HG02884 (cell line): ENCODE measurements around the gene CLEC20A.

Experiments used
- ATAC-seq: cut with Tn5 transposase; IDR thresholded peaks from one replicate; pipeline ENCODE4 v1.9.1; 2021; ENCODE audit warnings: mild to moderate bottlenecking, moderate library complexity; ENCODE audit not compliant: unreplicated experiment

The CLEC20A gene

GRCh38 chr1:178477841-178478240 lies 18.9 kb downstream of the CLEC20A start:
- ATAC-seq = no peak

GRCh38 chr1:178477373-178477772 lies 19.4 kb downstream of the CLEC20A start:
- ATAC-seq = no peak

GRCh38 chr1:178472531-178472930 lies 24.2 kb downstream of the CLEC20A start:
- no peak for ATAC-seq

GRCh38 chr1:178470411-178470960 lies 26.3 kb downstream of the CLEC20A start:
- no peak for ATAC-seq

GRCh38 chr1:178467837-178468236 lies 28.9 kb downstream of the CLEC20A start:
- ATAC-seq = no peak

GRCh38 chr1:178465011-178465410 lies 31.8 kb downstream of the CLEC20A start:
- ATAC-seq = no peak

- ATAC-seq = no peak
Measured at GRCh38 chr1:178464566-178464965, 32.2 kb downstream of the CLEC20A start.

- ATAC-seq = no peak
Measured at GRCh38 chr1:178464141-178464540, 32.6 kb downstream of the CLEC20A start.

- ATAC-seq = no peak
Measured at GRCh38 chr1:178461701-178462100, 35.1 kb downstream of the CLEC20A start.

- ATAC-seq = no peak
Measured at GRCh38 chr1:178461104-178461503, 35.7 kb downstream of the CLEC20A start.

GRCh38 chr1:178458203-178458602 lies 38.6 kb downstream of the CLEC20A start:
- no peak for ATAC-seq

GRCh38 chr1:178457651-178458050 lies 39.1 kb downstream of the CLEC20A start:
- no peak for ATAC-seq

GRCh38 chr1:178456472-178456871 lies 40.3 kb downstream of the CLEC20A start:
- no peak for ATAC-seq

- no peak for ATAC-seq
Measured at GRCh38 chr1:178452013-178452412, 44.8 kb downstream of the CLEC20A start.

- ATAC-seq = no peak
Measured at GRCh38 chr1:178451529-178451928, 45.2 kb downstream of the CLEC20A start.

- no peak for ATAC-seq
Measured at GRCh38 chr1:178450871-178451270, 45.9 kb downstream of the CLEC20A start.

- ATAC-seq = no peak
Measured at GRCh38 chr1:178442925-178443324, 53.8 kb downstream of the CLEC20A start.

GRCh38 chr1:178438432-178438831 lies 58.3 kb downstream of the CLEC20A start:
- no peak for ATAC-seq

- no peak for ATAC-seq
Measured at GRCh38 chr1:178436899-178437298, 59.9 kb downstream of the CLEC20A start.

GRCh38 chr1:178434899-178435435 lies 61.8 kb downstream of the CLEC20A start:
- ATAC-seq = no peak

GRCh38 chr1:178434360-178434759 lies 62.4 kb downstream of the CLEC20A start:
- ATAC-seq = peak; percentile 84
